Muscle layer of duodenum (tissue), 2 donors: Measurements from ENCODE around the gene HCRT.
"Not testable (repeated sequence)": the region's sequence is repeated elsewhere in the genome, so short reads cannot be mapped to it uniquely, and the experiment has no call there.

Experiments used
- H3K27ac ChIP-seq: one replicate; pipeline ENCODE4 v1.7.0; 2013; ENCODE audit warnings: mild to moderate bottlenecking, low read length
- H3K27me3 ChIP-seq: one replicate; pipeline ENCODE4 v1.7.0; 2013; ENCODE audit warnings: low read depth, mild to moderate bottlenecking, control low read depth, low read length
- H3K36me3 ChIP-seq, 2 donors: one replicate each; pipeline ENCODE4 v1.7.0; 2013; ENCODE audit warnings: low read length in 2 of 2, control low read depth in 1 of 2, mild to moderate bottlenecking in 1 of 2; ENCODE audit not compliant: insufficient read depth in 2 of 2, control insufficient read depth in 1 of 2
- H3K4me1 ChIP-seq, 2 donors: one replicate each; pipeline ENCODE4 v1.7.0; 2013; ENCODE audit warnings: low read length in 2 of 2, mild to moderate bottlenecking in 2 of 2, control low read depth in 1 of 2, moderate library complexity in 1 of 2; ENCODE audit not compliant: insufficient read depth in 2 of 2, control insufficient read depth in 1 of 2
- H3K4me3 ChIP-seq, 2 donors: one replicate each; pipeline ENCODE4 v1.7.0; 2013; ENCODE audit warnings: low read length in 2 of 2, low read depth in 1 of 2, mild to moderate bottlenecking in 1 of 2
- H3K9me3 ChIP-seq, 2 donors: one replicate each; pipeline ENCODE4 v1.7.0; 2013; ENCODE audit warnings: low read length in 2 of 2, control low read depth in 1 of 2, mild to moderate bottlenecking in 1 of 2; ENCODE audit not compliant: control insufficient read depth in 1 of 2
- donor health status: healthy.

Gene HCRT, protein sequence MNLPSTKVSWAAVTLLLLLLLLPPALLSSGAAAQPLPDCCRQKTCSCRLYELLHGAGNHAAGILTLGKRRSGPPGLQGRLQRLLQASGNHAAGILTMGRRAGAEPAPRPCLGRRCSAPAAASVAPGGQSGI

DNA sequence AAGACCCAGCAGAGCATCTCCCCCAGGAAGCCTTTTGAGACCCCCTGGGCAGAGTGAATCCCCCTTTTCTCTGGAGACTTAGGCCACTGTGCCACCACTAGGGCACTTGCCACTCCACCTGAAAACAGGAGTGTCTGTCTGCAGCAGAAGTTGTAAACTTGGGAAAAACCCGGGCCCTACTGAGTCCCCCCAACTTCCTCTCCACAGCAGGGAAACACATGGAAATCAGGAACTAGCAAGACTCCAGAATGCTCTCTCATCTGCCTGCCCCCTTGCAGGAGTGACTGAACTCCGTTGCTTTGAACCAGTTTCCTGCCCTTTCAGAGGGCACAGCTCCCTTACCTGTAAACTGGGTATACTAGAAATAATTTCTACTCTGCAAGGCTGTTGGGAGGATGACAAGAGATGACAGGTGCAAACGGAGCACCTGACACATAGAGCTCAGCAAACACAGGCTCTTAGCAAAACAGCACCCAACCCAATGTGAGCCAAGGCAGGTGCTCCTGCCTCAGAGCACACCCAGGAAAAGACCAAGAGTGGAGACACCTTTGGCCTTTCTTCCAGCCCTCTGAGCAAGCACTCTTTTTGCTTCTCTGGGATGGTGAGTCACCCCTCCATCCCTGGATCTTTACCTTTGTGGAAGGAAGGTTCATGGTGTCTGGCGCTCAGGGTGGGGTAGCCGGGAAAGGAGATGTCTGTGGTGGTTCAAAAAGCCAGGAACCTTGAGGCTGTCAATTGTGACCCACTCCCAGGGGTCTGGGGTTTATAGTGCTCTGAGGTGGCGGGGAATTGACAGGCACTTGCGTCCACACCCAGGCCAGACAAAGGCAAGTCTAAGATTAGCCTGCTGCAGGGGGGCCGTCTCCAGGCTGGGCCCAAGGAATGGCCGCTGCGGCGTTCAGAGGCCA is at the start of gene HCRT:
Gene HCRT (minus strand): TSS at position 740 of the 908 bp plus-strand sequence. CDS start 87 bp downstream, at position 653.
- Histone ChIP-seq H3K27ac (no peak within 1 kb of the TSS), H3K9me3 (no peaks in the 10 kb centered on the region), H3K4me3 (peak within 1 kb of the TSS; percentile 7 to 63), H3K27me3 (peaks cover 11% of the 10 kb centered on the region), H3K4me1 (peaks cover 3 to 26% of the 10 kb centered on the region in 2 donors), H3K36me3 (no peaks in the 10 kb centered on the region)

DNA sequence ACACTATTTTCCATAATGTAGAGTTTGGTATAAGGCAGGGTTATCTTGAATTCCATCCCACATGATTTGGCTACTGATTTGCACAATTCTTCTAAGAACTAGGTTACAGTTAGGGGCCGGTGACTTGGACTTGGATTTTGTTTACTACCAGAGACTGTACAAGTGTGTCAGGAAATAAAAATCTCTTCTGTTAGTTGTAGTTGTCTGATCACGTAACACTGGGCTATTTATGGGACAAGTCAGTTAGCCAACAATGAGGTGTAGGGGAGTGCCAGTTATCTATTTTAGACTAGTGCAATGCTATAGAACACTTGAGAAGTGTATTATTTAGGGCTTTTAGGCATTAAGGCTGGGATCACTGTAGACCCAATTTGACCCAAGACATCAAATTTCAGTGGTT is 48.7 kb upstream of the HCRT start:
- Histone ChIP-seq H3K9me3 (no peaks in the 10 kb centered on the region), H3K27ac (no peak overlapping the region), H3K27me3 (no peaks in the 10 kb centered on the region), H3K4me1 (peaks cover 0 to 6% of the 10 kb centered on the region in 2 donors), H3K36me3 (no peaks in the 10 kb centered on the region), H3K4me3 (no peak overlapping the region)

DNA sequence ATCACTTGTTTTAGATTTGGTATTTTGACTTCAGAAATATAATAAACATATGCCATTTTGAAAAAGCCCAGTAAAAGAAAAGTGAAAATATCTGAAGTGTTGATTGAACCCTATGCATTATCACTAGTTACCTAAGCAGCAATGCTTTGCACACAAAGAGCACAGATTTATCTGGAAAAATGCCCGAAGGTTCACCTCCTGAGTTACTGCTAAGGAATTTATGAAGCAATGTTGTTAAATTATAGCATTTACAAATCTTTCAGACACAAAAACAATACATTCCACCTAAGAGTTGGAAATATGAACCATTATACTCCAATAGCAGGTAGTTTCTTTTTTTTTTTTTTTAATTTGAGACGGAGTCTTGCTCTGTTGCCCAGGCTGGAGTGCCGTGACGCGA is 47.9 kb upstream of the HCRT start:
- no peaks in the 10 kb centered on the region for H3K36me3 ChIP-seq
- H3K9me3 ChIP-seq, result no peaks in the 10 kb centered on the region
- no peak overlapping the region for H3K27ac ChIP-seq
- H3K27me3 ChIP-seq, result no peaks in the 10 kb centered on the region
- no peak overlapping the region for H3K4me3 ChIP-seq
- H3K4me1 ChIP-seq, result peaks cover 0 to 10% of the 10 kb centered on the region in 2 donors

DNA sequence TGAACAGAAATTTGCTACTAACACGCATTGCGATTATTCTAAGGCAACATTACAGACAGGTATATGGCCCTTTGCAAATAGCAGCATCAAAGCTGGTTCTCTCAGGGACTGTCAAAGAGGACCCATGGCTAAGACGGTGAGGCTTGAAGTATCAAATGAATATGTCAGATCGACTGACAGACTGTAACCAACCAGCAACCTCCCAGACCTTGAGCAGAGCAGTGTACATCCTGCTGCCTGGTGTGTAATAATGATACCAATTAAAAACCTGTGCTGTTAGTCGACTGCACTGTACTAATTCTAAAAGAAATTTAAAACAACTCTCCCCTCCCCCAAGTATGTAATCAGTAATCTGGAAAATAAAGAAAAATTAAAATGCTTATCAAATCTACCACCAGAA is 45.0 kb upstream of the HCRT start:
- no peaks in the 10 kb centered on the region for H3K36me3 ChIP-seq
- H3K27me3 ChIP-seq, result no peaks in the 10 kb centered on the region
- H3K9me3 ChIP-seq, result no peaks in the 10 kb centered on the region
- H3K27ac ChIP-seq, result no peak overlapping the region
- H3K4me1 ChIP-seq, result peaks cover 0 to 20% of the 10 kb centered on the region in 2 donors
- H3K4me3 ChIP-seq, result no peak overlapping the region

DNA sequence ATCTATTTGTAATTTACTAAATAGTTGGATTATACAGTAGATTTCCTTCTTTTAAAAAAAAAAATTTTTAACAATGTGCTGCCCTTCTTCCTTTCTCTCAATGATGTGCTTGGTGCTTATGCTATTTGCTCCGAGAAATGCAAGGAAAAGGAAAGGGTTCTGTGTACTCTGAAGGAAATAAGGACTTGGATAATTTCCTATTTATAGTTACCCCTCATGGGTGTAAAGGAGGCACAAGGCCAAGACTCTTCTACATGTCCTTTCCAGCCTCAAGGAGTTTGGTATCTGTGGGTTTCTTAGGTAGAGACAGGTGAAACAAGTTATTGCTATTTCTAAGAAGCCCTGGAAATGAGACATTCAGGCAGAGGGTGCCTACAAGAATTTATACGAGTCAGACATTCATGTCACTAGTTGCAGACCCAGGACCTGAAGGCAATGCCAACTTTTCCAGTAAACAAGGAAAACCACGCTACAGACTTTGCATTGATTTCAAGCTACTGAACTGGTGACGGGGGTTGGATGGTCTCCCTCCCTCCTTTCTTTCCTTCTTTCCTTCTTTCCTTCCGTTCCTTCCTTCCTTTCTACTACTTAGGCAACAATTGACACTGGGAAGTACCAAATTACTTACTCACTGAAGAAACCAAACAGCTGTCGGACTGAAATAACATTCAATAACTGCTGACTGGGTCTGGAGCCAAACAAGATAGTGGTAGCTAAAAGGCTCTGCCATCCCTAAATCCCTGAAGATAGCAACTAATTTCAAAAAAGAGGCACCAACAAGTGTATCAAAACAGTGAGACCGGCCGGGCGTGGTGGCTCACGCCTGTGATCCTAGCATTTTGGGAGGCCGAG is 42.8 kb upstream of the HCRT start:
- Histone ChIP-seq H3K4me1 (peaks cover 0 to 14% of the 10 kb centered on the region in 2 donors), H3K36me3 (peaks cover 10 to 18% of the 10 kb centered on the region in 2 donors), H3K4me3 (no peak overlapping the region)

DNA sequence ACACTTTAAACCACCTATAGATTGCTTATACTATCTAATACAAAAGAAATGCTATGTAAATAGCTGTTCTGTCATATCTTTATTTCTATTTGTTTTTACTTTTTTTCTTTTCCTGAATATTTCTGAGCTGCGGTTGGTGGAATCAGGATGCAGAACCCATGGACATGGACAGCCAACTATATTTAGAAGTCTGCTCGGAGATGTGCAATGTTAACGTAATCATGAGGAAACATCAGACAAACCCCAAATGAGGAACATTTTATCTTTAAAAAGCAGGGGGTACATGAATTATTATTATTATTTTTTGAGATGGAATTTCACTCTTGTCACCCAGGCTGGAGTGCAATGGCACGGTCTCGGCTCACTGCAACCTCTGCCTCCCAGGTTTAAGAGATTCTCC is 40.4 kb upstream of the HCRT start:
- H3K9me3 ChIP-seq, result no peaks in the 10 kb centered on the region
- peaks cover 0 to 14% of the 10 kb centered on the region in 2 donors for H3K4me1 ChIP-seq
- no peak overlapping the region for H3K4me3 ChIP-seq
- H3K36me3 ChIP-seq, result peaks cover 21 to 37% of the 10 kb centered on the region in 2 donors
- no peak overlapping the region for H3K27ac ChIP-seq
- H3K27me3 ChIP-seq, result no peaks in the 10 kb centered on the region

More for the DNA sequence above, 42.8 kb upstream of the HCRT start:
- Histone ChIP-seq H3K9me3 (no peaks in the 10 kb centered on the region), H3K27me3 (no peaks in the 10 kb centered on the region), H3K27ac (no peak overlapping the region)

DNA sequence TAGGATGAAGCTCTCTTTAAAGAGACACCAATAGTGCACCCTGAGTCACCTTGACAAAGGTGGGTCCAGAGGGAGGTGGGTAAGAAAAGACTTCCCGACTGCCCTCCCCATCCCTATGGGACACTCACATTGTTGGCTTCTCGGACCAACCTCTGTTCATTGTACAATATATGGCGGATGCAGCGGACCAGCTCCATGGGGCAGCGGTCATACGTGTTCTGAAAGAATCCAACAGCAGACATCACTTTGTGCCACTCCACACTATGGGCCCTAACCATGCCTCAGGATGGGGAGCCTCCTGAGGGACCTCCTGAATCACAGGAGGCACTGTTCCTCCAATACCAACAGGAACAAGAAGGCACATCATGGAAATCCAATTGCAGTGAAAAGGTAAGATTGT is 39.4 kb upstream of the HCRT start:
- Histone ChIP-seq H3K36me3 (peaks cover 21 to 47% of the 10 kb centered on the region in 2 donors), H3K27me3 (no peaks in the 10 kb centered on the region), H3K4me3 (no peak overlapping the region), H3K9me3 (no peaks in the 10 kb centered on the region), H3K4me1 (peaks cover 0 to 14% of the 10 kb centered on the region in 2 donors), H3K27ac (no peak overlapping the region)

DNA sequence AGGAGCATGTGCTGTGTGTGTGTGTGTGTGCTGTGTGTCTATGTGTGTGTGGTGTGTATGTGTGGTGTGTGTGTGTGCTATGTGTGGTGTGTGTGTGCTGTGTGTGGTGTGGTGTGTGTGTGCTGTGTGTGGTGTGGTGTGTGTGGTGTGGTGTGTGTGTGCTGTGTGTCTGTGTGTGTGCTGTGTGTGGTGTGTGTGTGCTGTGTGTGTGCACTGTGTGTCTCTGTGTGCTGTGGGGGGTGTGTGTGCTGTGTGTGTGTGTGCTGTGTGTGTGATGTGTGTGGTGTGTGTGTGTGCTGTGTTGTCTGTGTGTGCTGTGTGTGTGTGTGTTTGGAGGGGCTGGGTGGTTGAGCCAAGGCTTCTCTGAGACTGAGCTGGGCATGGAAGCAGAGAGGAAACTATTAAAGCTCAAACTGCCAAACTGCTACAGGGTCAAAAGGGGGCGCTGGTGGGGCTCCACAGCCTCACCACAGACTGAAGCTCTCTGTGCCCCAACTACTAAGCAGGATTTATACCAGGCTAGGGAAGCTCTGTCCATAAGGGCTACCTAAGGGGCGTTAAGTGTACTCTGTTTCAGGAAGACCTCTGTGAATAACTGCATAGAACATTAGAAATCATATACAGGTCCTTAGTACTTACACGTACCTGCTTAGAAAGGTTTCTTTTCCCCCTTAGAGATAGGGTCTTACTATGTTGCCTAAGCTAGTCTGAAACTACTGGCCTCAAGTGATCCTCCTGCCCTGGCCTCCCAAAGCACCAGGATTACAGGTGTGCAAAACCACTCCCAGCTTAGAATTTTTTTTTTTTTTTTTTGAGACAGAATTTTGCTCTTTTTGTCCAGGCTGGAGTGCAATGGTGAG is 36.9 kb upstream of the HCRT start:
- no peak overlapping the region for H3K27ac ChIP-seq
- H3K4me3 ChIP-seq, result no peak overlapping the region
- H3K36me3 ChIP-seq, result peaks cover 25 to 62% of the 10 kb centered on the region in 2 donors
- no peaks in the 10 kb centered on the region for H3K4me1 ChIP-seq
- H3K27me3 ChIP-seq, result no peaks in the 10 kb centered on the region
- no peaks in the 10 kb centered on the region for H3K9me3 ChIP-seq

DNA sequence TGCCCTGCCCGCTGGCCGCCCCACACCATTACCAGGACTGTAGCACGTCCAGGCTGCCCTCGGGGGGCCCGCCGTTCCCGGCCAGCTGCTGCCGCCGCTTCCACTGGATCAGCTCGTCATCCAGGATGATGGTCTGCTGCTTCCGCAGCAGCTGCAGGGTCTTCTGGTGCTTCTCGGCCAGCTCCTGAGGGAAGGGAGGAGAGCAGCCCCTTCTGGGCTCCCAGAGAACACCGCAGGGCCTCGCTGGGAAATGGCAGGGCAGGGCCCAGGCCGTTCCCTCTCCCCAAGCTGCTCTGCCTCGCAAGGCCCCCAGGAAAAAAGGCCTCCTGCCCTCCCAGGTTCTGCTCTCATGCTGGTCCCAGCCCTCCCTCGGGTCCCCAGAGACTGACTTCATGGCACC is 34.0 kb upstream of the HCRT start:
- H3K4me3 ChIP-seq, H3K27ac ChIP-seq, H3K9me3 ChIP-seq, H3K4me1 ChIP-seq, H3K27me3 ChIP-seq: not testable (repeated sequence)
- peaks cover 38 to 81% of the 10 kb centered on the region in 2 donors for H3K36me3 ChIP-seq

DNA sequence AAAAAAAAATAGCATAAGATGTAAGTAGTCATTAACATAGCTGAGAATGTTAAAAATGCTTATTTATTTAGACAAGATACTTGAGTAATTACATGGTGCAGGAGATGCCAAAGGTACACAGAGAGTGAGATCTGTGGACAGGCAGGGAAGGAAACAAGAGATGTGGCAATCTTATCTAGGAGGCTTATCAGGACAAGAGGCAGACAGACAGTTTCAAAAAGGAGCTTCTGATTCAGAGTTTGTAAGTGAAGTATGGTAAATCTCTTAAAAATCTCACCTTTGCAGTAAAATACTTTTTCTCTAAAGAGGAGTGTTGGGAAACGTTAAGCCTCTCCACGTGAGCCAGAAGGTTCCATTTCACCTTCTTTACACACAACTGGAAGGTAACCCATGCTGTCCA is 28.9 kb upstream of the HCRT start:
- H3K4me1 ChIP-seq, result no peaks in the 10 kb centered on the region
- no peaks in the 10 kb centered on the region for H3K27me3 ChIP-seq
- H3K27ac ChIP-seq, result no peak overlapping the region
- H3K4me3 ChIP-seq, result no peak overlapping the region
- peaks cover 38 to 83% of the 10 kb centered on the region in 2 donors for H3K36me3 ChIP-seq
- no peaks in the 10 kb centered on the region for H3K9me3 ChIP-seq
